OCI-LY7 (cell line): ENCODE measurements around the gene CPNE1. TPM values are rescaled to one million over a fixed set of nuclear protein-coding genes. Genes with fewer than 3 reads are reported as not detected.

Source experiments
- BruUV-seq: library from RNA; stranded (reverse); fragments of 400-500 nt; replicated peaks from 2 replicates; lab custom pipeline; 2021; lab: Mats Ljungman, UMichigan
- CTCF ChIA-PET: fragments of 300-600 bp; sonication (Branson Sonifier 250); formaldehyde crosslinking; loops from one replicate; lab custom pipeline; 2022; ENCODE audit warnings: antibody characterized with exemption; ENCODE audit not compliant: unreplicated experiment; lab: Charles Lee
- POLR2A ChIA-PET: fragments of 300-600 bp; sonication (Branson Sonifier 250); formaldehyde crosslinking; loops from one replicate; lab custom pipeline; 2022; ENCODE audit warnings: antibody characterized with exemption; lab: Charles Lee
- DNase-seq: peaks from one replicate; pipeline ENCODE4 v3.0.0-alpha.2; 2015; ENCODE audit warnings: low spot score
- H2AFZ ChIP-seq: fragments of 200-600 bp; sonication (generic), shearing (Covaris generic); 2 replicates; pipeline ENCODE4 v1.6.1; 2014; ENCODE audit warnings: mild to moderate bottlenecking, antibody characterized with exemption, low read length, moderate library complexity
- H3K27ac ChIP-seq: fragments of 200-600 bp; sonication (generic); 2 replicates; pipeline ENCODE4 v1.5.1; 2014; ENCODE audit warnings: mixed run types, low read depth, mild to moderate bottlenecking, moderate library complexity, low read length, inconsistent platforms; ENCODE audit not compliant: poor library complexity, severe bottlenecking
- H3K36me3 ChIP-seq: fragments of 200-600 bp; sonication (generic); 2 replicates; pipeline ENCODE4 v1.6.1; 2014; ENCODE audit warnings: mild to moderate bottlenecking, antibody characterized with exemption, low read length, moderate library complexity, mixed read lengths; ENCODE audit not compliant: insufficient read depth
- H3K4me1 ChIP-seq: fragments of 200-600 bp; sonication (generic); 2 replicates; pipeline ENCODE4 v1.5.1; 2014; ENCODE audit warnings: mild to moderate bottlenecking, low read length; ENCODE audit not compliant: insufficient read depth, poor library complexity, severe bottlenecking
- H3K4me2 ChIP-seq: fragments of 200-600 bp; sonication (generic); 2 replicates; pipeline ENCODE4 v1.6.1; 2014; ENCODE audit warnings: mild to moderate bottlenecking, low read length
- H3K4me3 ChIP-seq: fragments of 200-600 bp; sonication (generic); 2 replicates; pipeline ENCODE4 v1.5.1; 2014; ENCODE audit warnings: mild to moderate bottlenecking, low read depth, low read length; ENCODE audit not compliant: poor library complexity, severe bottlenecking
- H3K79me2 ChIP-seq: fragments of 200-600 bp; sonication (generic); 2 replicates; pipeline ENCODE4 v1.6.1; 2016; ENCODE audit warnings: low read depth, mild to moderate bottlenecking, low read length, moderate library complexity, mixed read lengths; ENCODE audit not compliant: insufficient read depth
- H3K9me2 ChIP-seq: fragments of 200-600 bp; sonication (generic); 2 replicates; pipeline ENCODE4 v1.6.1; 2016; ENCODE audit warnings: mild to moderate bottlenecking, low read length, mixed read lengths; ENCODE audit not compliant: insufficient read depth
- H3K9me3 ChIP-seq: fragments of 200-600 bp; sonication (generic); 2 replicates; pipeline ENCODE4 v1.6.1; 2014; ENCODE audit warnings: mild to moderate bottlenecking, mixed run types, low read length, mixed read lengths
- H4K20me1 ChIP-seq: fragments of 200-600 bp; sonication (generic); 2 replicates; pipeline ENCODE4 v1.6.1; 2014; ENCODE audit warnings: mild to moderate bottlenecking, antibody characterized with exemption, low read length, moderate library complexity, mixed read lengths; ENCODE audit not compliant: insufficient read depth
- CTCF ChIP-seq: fragments of 200-600 bp; sonication (generic); conservative IDR thresholded peaks from 2 replicates; pipeline ENCODE4 v1.5.1; 2014; ENCODE audit warnings: mild to moderate bottlenecking, antibody characterized with exemption, low read length, moderate library complexity, mixed read lengths
- EZH2phosphoT487 ChIP-seq: fragments of 200-600 bp; sonication (generic); IDR thresholded peaks from 2 replicates; pipeline ENCODE4 v1.6.1; 2018; ENCODE audit warnings: low read depth, borderline replicate concordance, mild to moderate bottlenecking, mixed run types, antibody characterized with exemption, low read length, moderate library complexity, mixed read lengths
- intact Hi-C: fragments of 100-400 bp; cut with micrococcal nuclease; formaldehyde crosslinking; loops from one replicate; pipeline ENCODE4 v1.10.0; 2022; ENCODE audit not compliant: unreplicated experiment
- total RNA-seq, 2 experiments: library from RNA; depleted of rRNA in 1 of 2; stranded (reverse); fragments of >200 nt in 1 of 2; shearing (Covaris generic) in 1 of 2; gene quantifications; 2 replicates each; pipeline ENCODE4 v1.2.3, GENCODE V29; 2014 to 2022

CPNE1 gene
- total RNA-seq, 2 experiments from 2014 or later: 83.3 to 202 TPM

- TSS peak; percentile 66 for BruUV-seq
- POLR2A ChIA-PET: interaction anchor here (0.6 to 2.8 kb wide), 11 partner anchors 11 to 338 kb away, joined by 3 to 18 read pairs (median 4); partner anchors contain the start of gene SCAND1
- CTCF ChIA-PET: interaction anchor here (0.6 to 1.1 kb wide), 3 partner anchors 54 to 155 kb away, joined by 3 to 6 read pairs (median 4); partner anchors contain the start of genes NFS1 and ROMO1
- peak within 1 kb of the TSS; percentile 88 for H3K4me2 ChIP-seq
- H3K9me2 ChIP-seq: no peaks in the 10 kb centered on the region
- TF ChIP-seq CTCF (no peak), EZH2phosphoT487 (no peak)
- peaks cover 10% of the 10 kb centered on the region; the same call in 1 of the 2 replicates for H3K36me3 ChIP-seq
- H2AFZ ChIP-seq: peak within 1 kb of the TSS; percentile 35; the same call in 1 of the 2 replicates
- H3K4me1 ChIP-seq: peaks cover 72% of the 10 kb centered on the region
- H3K79me2 ChIP-seq: peaks cover 15% of the 10 kb centered on the region; the same call in 1 of the 2 replicates
- H3K9me3 ChIP-seq: peaks cover 8% of the 10 kb centered on the region; the same call in 1 of the 2 replicates
- H3K27ac ChIP-seq: peak within 1 kb of the TSS; percentile 93
- intact Hi-C loops: loop anchor here (2.0 to 10.0 kb wide), 4 partner anchors 74 to 1931 kb away; partner anchors contain the start of genes E2F1, ERGIC3, NFS1 and ROMO1
- H3K4me3 ChIP-seq: peak within 1 kb of the TSS; percentile 73
- DNase-seq: no peak
- no peaks in the 10 kb centered on the region for H4K20me1 ChIP-seq
Observed at GRCh38 chr20:35615667-35616464, 48.8 kb downstream of the CPNE1 start, which contains the start of gene SPAG4. SPAG4 (plus strand) TSS chr20:35615829; CDS start chr20:35616004, 175 bp downstream.

DNA sequence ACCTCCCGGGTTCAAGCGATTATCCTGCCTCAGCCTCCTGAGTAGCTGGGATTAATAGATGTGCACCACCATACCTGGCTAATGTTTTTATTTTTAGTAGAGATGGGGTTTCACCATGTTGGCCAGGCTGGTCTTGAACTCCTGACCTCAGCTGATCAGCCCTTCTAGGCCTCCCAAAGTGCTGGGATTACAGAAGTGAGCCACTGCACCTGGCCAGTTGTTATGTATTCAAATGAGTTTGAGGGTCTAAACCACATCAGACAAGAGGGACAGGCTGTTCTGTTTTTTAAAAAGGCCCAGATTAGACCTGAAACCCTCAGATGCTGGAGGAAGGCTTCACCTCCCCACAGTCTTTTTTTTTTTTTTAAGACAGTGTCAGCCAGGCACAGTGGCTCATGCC lies 53.2 kb downstream of the CPNE1 start:
- Histone ChIP-seq H3K9me2 (no peaks in the 10 kb centered on the region), H3K4me2 (peak overlapping the region; percentile 65), H3K79me2 (no peaks in the 10 kb centered on the region), H2AFZ (no peak overlapping the region; the same call in 1 of the 2 replicates), H3K9me3 (peaks cover 8% of the 10 kb centered on the region; the same call in 1 of the 2 replicates), H3K4me3 (peak overlapping the region; percentile 12), H3K36me3 (no peaks in the 10 kb centered on the region), H3K4me1 (peaks cover 91% of the 10 kb centered on the region), H3K27ac (peak overlapping the region; percentile 93), H4K20me1 (no peaks in the 10 kb centered on the region)
- ChIA-PET POLR2A (interaction anchor here (0.7 to 1.4 kb wide), 2 partner anchors 72 to 335 kb away, joined by 3 to 5 read pairs; no protein-coding TSS in a partner anchor), CTCF (no interaction called here)
- intact Hi-C loops: loop anchor here (10.0 kb wide), 1 partner anchor 1927 kb away; the partner anchor contains the start of gene E2F1
- no TSS peak for BruUV-seq
- DNase-seq: peak; percentile 97
- no peak for TF ChIP-seq CTCF
